8988T (cell line): ENCODE data around the gene ADARB2.

Experiments
- DNase-seq: peaks from one replicate; pipeline ENCODE4 v3.0.0; 2011

Gene ADARB2

GRCh38 chr10:1208366-1209311 lies 528.7 kb downstream of the ADARB2 start:
- no peak for DNase-seq

GRCh38 chr10:1206601-1207000 lies 530.7 kb downstream of the ADARB2 start:
- no peak for DNase-seq

GRCh38 chr10:1206101-1206500 lies 531.2 kb downstream of the ADARB2 start:
- no peak for DNase-seq

- no peak for DNase-seq
Observed at GRCh38 chr10:1205450-1206030, 531.8 kb downstream of the ADARB2 start.

GRCh38 chr10:1204434-1205326 lies 532.6 kb downstream of the ADARB2 start:
- DNase-seq: no peak

GRCh38 chr10:1203704-1204103 lies 533.6 kb downstream of the ADARB2 start:
- no peak for DNase-seq

- no peak for DNase-seq
Observed at GRCh38 chr10:1203216-1203615, 534.1 kb downstream of the ADARB2 start.

GRCh38 chr10:1202343-1202742 lies 535.0 kb downstream of the ADARB2 start:
- no peak for DNase-seq

- DNase-seq: no peak
Observed at GRCh38 chr10:1200866-1201807, 536.2 kb downstream of the ADARB2 start.

GRCh38 chr10:1199897-1200721 lies 537.2 kb downstream of the ADARB2 start:
- DNase-seq: no peak

GRCh38 chr10:1199345-1199673 lies 538.0 kb downstream of the ADARB2 start:
- no peak for DNase-seq

GRCh38 chr10:1198453-1199344 lies 538.6 kb downstream of the ADARB2 start:
- no peak for DNase-seq

GRCh38 chr10:1197384-1197783 lies 539.9 kb downstream of the ADARB2 start:
- DNase-seq: no peak

- DNase-seq: no peak
Observed at GRCh38 chr10:1196656-1197055, 540.7 kb downstream of the ADARB2 start.

GRCh38 chr10:1195828-1196227 lies 541.5 kb downstream of the ADARB2 start:
- no peak for DNase-seq

- DNase-seq: no peak
Observed at GRCh38 chr10:1194161-1194560, 543.2 kb downstream of the ADARB2 start.

- no peak for DNase-seq
Observed at GRCh38 chr10:1193561-1193960, 543.8 kb downstream of the ADARB2 start.

GRCh38 chr10:1191752-1192151 lies 545.6 kb downstream of the ADARB2 start:
- DNase-seq: no peak

- DNase-seq: no peak
Observed at GRCh38 chr10:1190791-1191490, 546.4 kb downstream of the ADARB2 start.

- no peak for DNase-seq
Observed at GRCh38 chr10:1190052-1190395, 547.3 kb downstream of the ADARB2 start.
